HG02885 (cell line): Measurements from ENCODE around the gene ANKS1B.
"Not testable (repeated sequence)": the region's sequence is repeated elsewhere in the genome, so short reads cannot be mapped to it uniquely, and the experiment has no call there.

Experiments used
- ATAC-seq: cut with Tn5 transposase; IDR thresholded peaks from one replicate; pipeline ENCODE4 v1.9.1; 2021; ENCODE audit warnings: mild to moderate bottlenecking; ENCODE audit not compliant: unreplicated experiment, poor library complexity

ANKS1B gene

DNA sequence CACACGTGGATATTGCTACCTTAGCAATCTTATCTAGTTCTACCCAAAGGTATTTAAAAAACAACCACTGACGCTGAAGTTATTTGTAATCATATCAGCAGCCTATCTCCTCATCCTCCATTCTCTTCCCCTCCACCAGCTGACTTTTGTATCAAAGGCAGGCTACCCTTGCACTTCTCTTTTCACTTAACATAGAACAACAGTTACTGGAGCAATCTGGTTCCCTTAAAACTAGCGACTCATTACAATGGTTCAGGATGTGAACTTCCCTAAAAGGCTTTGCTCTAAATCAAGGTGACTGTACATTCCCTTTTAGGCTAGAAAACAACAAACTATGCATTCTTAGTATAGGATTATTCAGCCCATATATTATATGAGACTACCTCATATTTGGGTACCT is 935.0 kb downstream of the ANKS1B start:
- ATAC-seq, result no peak

DNA sequence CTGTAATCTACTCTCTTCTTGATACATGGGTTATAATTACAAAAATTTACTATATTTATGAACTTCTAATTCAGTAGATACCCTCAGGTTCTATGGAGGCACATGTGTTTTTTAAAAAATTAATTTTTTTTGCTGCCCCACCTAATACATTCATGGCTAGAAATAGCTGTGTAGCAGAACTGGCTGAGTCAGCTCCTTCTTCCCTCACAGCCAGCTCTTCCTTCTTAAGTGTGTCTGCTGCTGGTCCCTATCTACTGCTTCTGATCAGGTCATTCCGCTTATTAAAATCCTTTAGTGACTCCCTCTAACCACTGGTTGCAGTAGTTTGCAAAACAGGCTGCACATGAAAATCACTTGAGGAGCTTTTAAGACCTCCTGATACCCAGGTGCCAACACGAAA is 939.6 kb downstream of the ANKS1B start:
- ATAC-seq, result no peak

DNA sequence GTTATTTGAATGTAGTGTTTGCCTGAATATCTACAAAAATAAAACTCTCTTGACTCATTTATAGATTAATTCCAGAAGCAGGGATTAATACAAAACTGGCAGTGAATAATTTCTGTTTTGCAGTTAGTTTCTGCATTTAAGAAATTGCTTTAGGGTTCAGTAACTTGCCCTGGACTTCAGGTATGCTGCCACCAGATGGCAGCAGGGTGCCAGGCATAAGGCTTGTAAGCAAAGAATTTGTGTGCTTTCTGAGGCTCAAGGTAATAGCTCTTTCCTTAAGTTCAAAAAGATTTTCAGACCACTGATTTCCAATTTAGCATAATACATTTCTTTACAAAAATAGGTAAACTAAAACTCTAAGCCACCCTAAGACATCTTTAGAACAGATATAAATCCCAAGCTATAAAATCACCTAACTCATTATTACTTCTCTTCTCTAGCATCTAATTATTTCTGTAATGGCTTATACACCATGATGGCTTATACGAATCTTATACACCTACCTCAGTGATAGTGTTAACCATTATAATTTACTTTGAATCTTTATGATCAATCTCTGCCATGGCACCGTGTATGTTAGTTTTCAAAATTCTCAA is 941.3 kb downstream of the ANKS1B start:
- peak; percentile 89 for ATAC-seq

DNA sequence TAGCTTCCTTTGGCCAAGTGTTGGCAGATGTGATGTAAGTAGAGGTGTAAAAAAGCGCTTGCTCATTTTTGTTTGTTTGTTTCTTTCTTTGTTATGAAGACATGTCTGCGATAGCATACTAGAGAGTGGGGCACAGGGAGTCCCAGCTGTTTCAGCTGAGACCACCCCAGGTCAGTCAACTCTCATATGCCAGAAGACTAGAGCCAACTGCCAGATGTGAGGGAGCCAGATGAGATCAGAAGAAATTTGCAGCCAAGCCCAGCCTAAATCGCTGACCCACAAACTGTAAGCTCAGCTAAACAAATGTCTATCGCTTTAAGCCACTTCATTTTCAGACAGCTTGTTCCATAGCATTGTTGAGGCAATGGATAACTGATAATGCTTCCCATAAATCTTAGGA is 942.5 kb downstream of the ANKS1B start:
- no peak for ATAC-seq

DNA sequence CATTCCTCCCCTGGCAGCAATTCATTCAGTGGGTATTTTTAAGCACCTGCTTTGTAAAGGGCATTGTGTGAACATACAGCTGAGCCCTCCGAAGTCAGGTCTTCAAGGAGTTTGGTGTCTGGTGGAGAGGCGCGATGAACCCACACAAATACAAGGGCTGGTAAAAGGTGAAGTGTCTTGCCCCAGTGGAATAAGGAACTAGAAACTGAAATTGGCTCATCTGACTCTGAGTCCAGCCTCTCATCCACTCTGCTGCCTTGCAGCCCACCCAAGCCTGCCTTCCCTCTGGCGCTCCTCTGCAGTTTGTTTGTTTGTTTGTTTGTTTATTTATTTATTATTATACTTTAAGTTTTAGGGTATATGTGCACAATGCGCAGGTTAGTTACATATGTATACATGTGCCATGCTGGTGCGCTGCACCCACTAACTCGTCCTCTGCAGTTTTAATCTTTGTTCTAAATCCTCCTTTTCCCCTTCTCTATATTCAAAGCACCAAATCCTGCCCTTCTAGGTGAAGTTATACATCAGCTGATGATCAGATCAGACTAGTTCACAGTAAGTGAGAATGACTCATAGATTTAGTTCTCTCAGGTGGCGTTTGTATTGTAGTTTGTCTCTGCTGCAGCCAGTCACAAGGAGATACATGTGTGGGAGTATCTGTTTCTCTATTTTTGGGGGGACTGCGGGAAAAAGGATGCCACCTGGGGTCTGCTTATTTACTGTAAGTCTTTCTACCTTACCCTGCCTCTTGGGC is 945.2 kb downstream of the ANKS1B start:
- no peak for ATAC-seq

DNA sequence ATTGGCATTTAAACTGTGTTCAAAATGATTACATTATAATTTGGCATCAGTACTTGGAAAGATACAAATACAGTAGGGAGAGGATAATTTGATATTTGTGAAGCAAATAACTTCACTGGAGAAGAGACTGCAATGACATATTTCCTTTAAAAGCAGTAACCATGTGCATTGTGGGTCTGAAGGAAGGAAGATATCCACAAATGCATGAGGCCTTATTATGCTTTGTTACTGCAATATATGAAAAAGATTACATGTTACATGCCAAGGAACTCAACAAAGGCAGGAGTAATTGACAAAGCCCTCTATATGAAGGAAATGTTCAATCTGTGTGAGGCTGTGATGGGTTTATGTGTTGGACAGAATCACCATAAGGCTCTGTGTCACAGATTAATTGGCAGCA is 948.2 kb downstream of the ANKS1B start:
- no peak for ATAC-seq

DNA sequence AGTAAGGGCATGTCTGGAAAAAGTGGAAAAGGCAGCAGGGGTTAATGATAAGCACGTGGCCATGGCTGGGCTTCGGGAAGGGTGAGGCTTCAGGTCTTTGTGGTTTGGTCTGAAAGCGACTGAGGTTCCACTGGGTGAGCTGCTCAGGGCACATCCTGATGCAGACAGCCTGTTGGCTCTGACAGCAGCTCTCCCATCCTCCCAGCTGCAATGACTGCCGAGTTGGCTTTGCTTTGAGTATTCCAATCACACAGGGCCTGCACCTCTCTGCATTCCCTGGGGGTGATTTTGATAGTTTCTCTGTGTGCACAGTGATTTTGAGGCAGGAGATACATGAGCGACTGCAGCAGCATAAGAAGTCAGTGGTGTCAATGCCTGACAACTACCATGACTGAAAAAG is 948.9 kb downstream of the ANKS1B start:
- no peak for ATAC-seq

DNA sequence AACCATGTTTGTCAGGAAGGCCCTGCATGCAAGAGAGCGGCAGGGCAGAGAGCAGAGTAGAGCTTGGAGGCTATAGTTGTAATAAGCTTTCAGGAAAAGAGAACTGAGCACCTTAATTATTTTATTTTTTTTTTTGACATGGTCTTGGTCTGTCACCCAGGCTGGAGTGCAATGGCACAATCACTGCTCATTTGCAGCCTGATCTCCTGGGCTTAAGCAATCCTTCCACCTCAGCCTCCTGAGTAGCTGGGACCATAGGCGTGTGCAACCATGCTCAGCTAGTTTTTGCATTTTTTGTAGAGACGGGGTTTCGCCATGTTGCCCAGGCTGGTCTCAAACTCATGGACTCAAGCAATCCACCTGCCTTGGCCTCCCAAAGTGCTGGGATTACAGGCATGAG is 950.5 kb downstream of the ANKS1B start:
- ATAC-seq, result not testable (repeated sequence)

DNA sequence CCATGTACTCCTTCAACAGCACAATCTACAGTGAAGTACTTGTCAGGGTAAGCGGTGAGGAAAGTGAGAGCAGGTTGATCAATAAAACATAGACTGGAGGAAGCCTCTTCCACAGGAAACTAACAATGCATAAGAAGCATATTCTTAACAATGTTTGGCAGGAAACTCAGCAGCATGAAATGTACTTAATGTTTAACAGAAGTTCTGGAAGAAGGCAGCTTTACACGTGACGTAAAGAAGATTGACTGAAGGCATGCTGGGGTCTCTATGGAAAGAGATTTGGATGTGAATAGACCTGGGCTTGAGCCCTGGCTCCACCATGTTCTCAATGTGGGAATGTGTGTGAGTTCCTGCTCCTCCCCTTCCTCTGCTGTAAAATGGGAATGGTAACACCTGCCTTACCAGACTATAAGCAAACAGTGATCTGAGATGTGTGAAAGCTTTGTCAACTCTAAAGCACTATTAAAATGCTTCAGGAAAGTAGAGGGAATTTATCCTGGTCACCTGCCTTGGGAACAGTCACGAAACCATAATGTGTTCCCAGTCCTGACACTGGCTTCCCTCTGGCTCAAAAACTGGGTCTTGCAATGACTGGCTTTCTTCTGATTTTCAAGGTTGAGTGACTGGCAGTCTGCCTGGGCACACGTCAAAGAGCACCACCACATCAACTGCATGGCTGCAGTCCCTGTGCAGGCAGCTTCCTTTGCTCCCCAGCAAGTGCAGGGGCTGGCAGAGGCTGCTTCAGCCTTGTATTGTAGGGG is 955.0 kb downstream of the ANKS1B start:
- no peak for ATAC-seq

DNA sequence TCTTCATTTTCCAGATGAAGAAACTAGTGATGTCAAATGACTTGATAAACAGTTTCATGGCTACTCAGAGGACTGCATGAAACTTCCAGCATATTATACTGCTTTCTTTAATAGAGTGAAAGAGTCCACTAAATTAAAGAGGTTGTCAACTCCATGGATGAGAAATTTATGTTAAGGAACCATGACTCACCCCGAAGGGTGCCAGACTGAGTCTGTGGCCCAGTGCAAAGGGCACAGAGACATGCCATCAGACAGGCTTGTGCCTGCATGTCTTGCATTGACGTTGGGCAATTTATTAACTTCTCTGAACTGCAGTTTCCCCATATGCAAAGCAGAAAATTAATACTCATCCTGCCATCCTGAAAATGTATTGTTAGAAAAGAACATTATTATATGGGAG is 957.3 kb downstream of the ANKS1B start:
- ATAC-seq, result no peak

DNA sequence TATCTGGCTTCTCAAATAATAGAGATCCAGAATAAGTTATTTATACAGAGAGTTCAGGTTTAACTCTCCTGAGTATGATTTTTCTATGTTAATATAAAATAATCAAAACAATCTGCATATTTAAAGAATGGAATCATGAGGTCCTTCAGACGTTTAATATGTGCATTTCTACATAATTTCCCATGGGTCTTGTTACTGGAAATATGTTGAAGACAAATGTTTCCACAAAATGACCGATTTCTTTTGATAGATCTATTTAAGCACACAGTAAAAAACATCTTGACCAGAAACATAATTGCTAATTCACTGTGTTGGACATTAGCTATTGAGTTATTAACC is 957.7 kb downstream of the ANKS1B start:
- no peak for ATAC-seq

DNA sequence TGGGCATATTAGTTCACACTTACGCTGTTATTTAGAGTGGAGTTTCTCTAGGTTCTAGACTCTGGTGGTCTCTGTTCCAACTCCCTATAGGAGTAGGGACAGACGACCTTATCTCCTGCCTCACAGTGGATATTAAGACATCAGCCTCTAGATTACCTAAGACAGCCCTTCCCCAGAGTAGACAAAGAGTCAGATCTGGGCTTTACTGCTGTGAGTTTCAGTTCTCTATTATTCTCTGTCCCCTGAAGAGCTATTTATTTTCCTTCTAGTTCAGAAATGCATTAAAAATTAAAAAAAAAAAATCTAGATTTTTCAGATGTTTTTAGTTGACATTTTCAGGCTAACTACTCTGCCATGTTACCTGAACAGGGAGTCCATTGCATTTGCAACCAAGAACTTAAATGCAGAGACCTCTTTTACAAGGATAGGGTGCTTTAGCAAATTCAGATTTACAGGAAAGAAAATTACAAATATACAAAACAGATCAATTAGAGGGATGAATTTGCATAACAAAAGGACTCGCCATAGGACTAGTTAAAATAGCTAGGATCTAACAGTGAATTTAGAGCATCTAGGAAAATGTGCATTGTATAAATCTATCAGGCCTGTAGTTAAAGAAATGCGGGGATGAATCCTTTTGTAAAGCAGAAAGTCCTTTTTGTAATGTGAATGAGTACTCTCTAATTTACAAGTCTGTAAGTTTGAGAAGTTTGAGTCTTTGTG is 958.2 kb downstream of the ANKS1B start:
- no peak for ATAC-seq

DNA sequence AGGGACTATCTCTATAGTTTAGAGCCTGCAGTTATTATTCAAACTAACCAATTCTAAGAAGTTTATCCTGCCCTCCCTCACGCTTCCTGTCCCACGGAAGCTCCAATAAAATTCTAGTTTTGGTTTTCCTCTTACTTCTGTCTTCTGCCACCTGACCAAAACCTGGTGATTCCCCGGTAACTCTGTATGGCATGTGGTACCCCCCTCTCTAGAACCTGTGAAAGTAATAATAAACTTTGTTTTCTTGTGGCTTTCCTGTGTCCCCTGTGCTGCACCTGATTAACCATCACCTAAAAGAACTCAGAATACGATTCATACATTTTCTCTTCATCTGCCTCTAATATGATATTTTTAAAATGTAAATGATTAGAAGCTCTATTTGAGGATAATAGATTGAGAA is 959.9 kb downstream of the ANKS1B start:
- ATAC-seq, result no peak

DNA sequence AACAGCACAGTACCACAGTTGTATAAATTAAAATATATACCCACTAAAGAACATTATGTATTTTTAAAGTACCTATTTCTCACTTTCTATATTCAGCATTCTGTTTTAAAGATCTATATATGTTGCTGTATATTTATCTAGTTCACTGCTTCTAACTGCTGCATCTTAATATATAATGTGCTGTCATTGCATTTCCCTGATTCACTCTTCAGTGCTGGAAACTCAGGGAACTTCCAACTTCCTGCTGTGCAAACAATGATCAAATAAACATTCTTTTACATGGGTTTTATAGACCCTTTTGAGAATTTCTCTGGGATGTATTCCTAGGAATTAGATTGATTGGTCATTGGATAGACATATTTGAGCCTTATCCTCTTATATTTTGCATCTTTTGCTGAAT is 960.5 kb downstream of the ANKS1B start:
- ATAC-seq, result no peak

DNA sequence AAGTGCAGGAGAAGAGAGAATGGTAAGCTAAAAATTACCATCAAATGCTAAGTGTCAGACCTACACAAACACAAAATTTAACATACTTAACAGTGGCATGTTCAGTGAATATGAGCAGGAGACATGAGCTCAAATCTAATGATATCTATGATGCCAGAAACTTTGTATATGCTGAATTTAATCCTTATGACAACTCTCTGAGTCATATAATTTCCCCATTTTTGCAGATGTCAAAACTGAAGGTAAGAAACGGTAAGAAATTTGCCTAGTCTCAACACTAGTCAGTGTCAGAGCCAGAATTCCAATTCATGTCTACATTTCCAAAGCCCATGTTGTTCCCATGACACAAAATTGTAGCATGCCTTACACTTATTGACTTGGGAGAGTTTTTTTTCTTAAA is 963.9 kb downstream of the ANKS1B start:
- no peak for ATAC-seq

DNA sequence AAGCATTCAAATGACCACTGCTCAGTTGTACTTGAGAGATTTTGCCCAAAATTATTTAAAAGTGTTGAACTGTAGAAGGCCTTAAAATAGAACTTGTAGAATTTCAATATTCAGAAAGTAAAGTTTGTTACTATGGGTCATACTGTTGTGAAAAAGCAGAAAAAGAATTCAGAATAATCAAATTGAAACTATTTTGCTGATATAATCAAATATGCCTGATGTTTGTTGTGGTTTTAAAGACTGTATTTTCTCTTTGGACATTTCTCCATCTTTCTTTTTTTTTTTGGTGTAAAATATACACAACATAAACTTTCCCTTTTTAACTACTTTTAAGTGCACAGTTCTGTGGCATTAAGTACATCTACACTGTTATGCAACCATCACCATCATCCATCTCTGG is 964.9 kb downstream of the ANKS1B start:
- ATAC-seq, result no peak

DNA sequence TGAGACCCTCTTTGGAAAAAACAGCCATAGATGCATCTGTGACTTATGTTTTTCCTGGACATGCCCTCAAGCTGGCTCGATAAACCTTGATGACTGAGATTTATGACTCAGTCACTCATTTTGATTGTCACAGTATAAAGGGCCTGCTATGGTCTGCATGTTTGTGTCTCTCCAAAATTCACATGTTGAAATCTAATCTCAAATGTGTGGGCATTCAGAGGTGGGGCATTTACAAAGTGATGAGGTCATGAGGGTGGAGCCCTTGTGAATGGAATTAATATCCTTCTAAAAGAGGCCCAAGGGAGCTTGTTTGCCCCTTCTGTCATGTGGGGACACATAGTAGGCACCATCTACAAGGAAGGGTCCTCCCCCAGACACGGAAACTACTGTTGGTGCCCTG is 966.8 kb downstream of the ANKS1B start:
- ATAC-seq, result no peak

DNA sequence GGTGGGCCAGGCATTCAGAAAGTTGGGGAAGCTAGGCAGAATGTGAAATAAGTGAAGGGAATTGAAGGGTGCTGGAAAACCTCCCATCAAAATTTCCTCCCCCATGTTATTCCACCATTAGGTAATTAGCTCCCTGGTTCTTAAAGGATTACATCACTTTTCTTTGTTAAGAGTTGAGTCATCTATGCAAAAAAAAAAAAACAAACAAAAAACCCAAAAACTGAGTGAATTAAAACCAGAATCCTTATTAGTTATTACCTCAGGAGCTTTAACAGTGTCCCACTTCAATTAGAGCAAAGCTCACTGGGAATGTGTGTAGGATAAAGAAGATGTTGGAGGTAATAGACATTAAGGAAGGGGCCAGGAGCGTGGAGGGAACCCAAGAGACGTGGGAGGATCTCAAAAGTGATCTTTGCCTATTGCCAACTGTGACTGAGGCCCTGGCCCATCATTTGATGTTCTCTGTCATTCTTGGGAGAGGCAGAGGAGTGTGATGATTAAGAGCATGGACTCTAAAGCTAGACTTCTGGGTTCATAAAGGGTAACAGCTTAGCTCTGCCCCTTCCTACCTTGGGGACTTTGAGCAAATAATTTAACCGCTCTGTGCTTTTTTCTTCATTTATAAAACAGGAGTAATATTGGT is 975.0 kb downstream of the ANKS1B start:
- no peak for ATAC-seq

DNA sequence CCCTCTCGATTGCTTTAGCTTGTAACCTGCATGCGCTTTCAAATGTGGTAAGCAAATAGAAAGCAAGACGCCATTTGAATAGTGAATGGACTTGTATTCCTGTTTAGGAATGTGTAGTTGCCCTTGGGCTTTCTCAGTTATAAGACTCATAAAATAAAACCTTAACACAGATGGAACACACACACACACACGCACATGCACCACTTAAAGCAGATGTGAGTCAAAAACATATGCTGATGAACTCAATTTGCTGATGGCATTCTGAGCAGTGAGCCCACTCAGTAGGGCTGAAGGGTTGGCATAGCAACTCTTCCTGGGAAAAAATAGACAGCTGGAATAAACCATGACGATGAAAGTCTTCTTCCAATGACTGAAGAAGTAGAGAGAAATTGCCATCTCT is 979.1 kb downstream of the ANKS1B start:
- ATAC-seq, result no peak

DNA sequence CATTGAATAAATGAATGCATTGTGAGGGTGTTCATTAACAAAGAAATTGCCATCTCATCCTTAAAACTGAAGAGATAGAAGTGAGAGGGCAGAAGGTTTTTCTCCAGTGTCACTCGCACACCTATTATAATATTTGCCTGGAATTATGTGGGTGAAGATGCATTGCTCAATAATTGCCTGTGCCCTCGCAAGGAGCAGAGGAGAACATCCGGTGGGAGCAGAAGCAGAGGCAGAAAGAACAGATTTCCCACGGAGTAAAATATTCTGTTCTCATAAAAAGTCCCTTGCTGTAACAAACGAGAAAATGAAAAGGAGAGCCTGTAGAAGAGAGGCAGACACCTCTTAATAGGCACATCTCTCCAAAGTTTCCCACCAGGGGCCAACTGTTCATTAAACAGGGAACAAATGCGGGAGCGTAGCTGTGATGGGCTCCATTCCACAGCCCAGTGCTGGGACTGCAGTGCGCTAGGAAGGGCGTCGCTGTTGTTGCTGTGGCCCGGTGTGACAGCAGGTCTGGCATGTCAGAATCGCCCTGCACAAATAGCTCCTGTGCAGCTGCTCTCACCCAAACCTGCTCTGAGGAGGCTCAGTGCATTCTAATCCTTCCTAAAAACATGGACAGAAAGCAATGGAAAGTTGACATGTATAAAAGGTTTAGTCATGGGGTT is 979.8 kb downstream of the ANKS1B start:
- no peak for ATAC-seq
